HG02623 (cell line): ENCODE results near the gene ACSM3.
"Not testable (repeated sequence)": the region's sequence is repeated elsewhere in the genome, so short reads cannot be mapped to it uniquely, and the experiment has no call there.

Experiments
- ATAC-seq: cut with Tn5 transposase; IDR thresholded peaks from one replicate; pipeline ENCODE4 v1.9.1; 2021; ENCODE audit warnings: moderate library complexity; ENCODE audit not compliant: unreplicated experiment

Gene ACSM3

GRCh38 chr16:20755799-20756198 lies 8.0 kb upstream of the ACSM3 start:
- ATAC-seq: not testable (repeated sequence)

GRCh38 chr16:20760346-20760745 lies 3.5 kb upstream of the ACSM3 start:
- ATAC-seq: no peak

- no peak for ATAC-seq
Observed at GRCh38 chr16:20761175-20761574, 2.6 kb upstream of the ACSM3 start.

GRCh38 chr16:20762404-20763123 lies 1.2 kb upstream of the ACSM3 start:
- ATAC-seq: no peak

GRCh38 chr16:20764448-20764847 lies 634 bp downstream of the ACSM3 start:
- not testable (repeated sequence) for ATAC-seq

- no peak for ATAC-seq
Observed at GRCh38 chr16:20765732-20766131, 1.9 kb downstream of the ACSM3 start.

GRCh38 chr16:20766294-20766693 lies 2.5 kb downstream of the ACSM3 start:
- no peak for ATAC-seq

GRCh38 chr16:20767577-20767976 lies 3.8 kb downstream of the ACSM3 start:
- no peak for ATAC-seq

- ATAC-seq: no peak
Observed at GRCh38 chr16:20768121-20768520, 4.3 kb downstream of the ACSM3 start.

- ATAC-seq: no peak
Observed at GRCh38 chr16:20768818-20769217, 5.0 kb downstream of the ACSM3 start.

- no peak for ATAC-seq
Observed at GRCh38 chr16:20773679-20774078, 9.9 kb downstream of the ACSM3 start.

- ATAC-seq: no peak
Observed at GRCh38 chr16:20774703-20775362, 11.0 kb downstream of the ACSM3 start.

- no peak for ATAC-seq
Observed at GRCh38 chr16:20781697-20782096, 17.9 kb downstream of the ACSM3 start.

GRCh38 chr16:20782470-20782869 lies 18.7 kb downstream of the ACSM3 start:
- no peak for ATAC-seq

GRCh38 chr16:20784204-20784603 lies 20.4 kb downstream of the ACSM3 start:
- no peak for ATAC-seq

- ATAC-seq: no peak
Observed at GRCh38 chr16:20789130-20789529, 25.3 kb downstream of the ACSM3 start.

GRCh38 chr16:20791923-20792612 lies 28.3 kb downstream of the ACSM3 start:
- ATAC-seq: no peak

- no peak for ATAC-seq
Observed at GRCh38 chr16:20798364-20798763, 34.5 kb downstream of the ACSM3 start.

- ATAC-seq: no peak
Observed at GRCh38 chr16:20799599-20799998, 35.8 kb downstream of the ACSM3 start.

- ATAC-seq: no peak
Observed at GRCh38 chr16:20801278-20801677, 37.5 kb downstream of the ACSM3 start.

- no peak for ATAC-seq
Observed at GRCh38 chr16:20803192-20803560, 39.4 kb downstream of the ACSM3 start.

GRCh38 chr16:20803561-20804214 lies 39.9 kb downstream of the ACSM3 start:
- ATAC-seq: no peak
